ENCODE data around the gene SAMHD1.
"Not testable (repeated sequence)": the region's sequence is repeated elsewhere in the genome, so short reads cannot be mapped to it uniquely, and the experiment has no call there.

The SAMHD1 gene

GRCh38 chr20:36851490-36851889 lies 100.0 kb downstream of the SAMHD1 start:
- no peak for DNase-seq

GRCh38 chr20:36850759-36851158 lies 100.7 kb downstream of the SAMHD1 start:
- DNase-seq, result no peak

GRCh38 chr20:36849333-36850065 lies 102.0 kb downstream of the SAMHD1 start:
- DNase-seq, result no peak

GRCh38 chr20:36848677-36849076 lies 102.8 kb downstream of the SAMHD1 start:
- no peak for DNase-seq

- DNase-seq, result no peak
Observed at GRCh38 chr20:36848078-36848660, 103.3 kb downstream of the SAMHD1 start.

GRCh38 chr20:36847710-36848040 lies 103.8 kb downstream of the SAMHD1 start:
- no peak for DNase-seq

- no peak for DNase-seq
Observed at GRCh38 chr20:36847009-36847709, 104.3 kb downstream of the SAMHD1 start.

- no peak for DNase-seq
Observed at GRCh38 chr20:36845288-36845971, 106.1 kb downstream of the SAMHD1 start.

- not testable (repeated sequence) for DNase-seq
Observed at GRCh38 chr20:36841030-36841429, 110.5 kb downstream of the SAMHD1 start.

All from T-helper 2 cell (primary cell).